Occipital lobe (tissue), 2 donors: ENCODE measurements around the gene HAPLN3. TPM values are rescaled to one million over a fixed set of nuclear protein-coding genes. Genes with fewer than 3 reads are reported as not detected.
"Not testable (repeated sequence)": the region's sequence is repeated elsewhere in the genome, so short reads cannot be mapped to it uniquely, and the experiment has no call there.

Experiments used
- DNase-seq: peaks from one replicate; lab custom pipeline; 2025; lab: John Stamatoyannopoulos, UW
- total RNA-seq: library from RNA; depleted of rRNA; stranded (reverse); fragments of >200 nt; gene quantifications from one replicate; pipeline ENCODE4 v1.2.3, GENCODE V29; 2014

HAPLN3 gene, protein sequence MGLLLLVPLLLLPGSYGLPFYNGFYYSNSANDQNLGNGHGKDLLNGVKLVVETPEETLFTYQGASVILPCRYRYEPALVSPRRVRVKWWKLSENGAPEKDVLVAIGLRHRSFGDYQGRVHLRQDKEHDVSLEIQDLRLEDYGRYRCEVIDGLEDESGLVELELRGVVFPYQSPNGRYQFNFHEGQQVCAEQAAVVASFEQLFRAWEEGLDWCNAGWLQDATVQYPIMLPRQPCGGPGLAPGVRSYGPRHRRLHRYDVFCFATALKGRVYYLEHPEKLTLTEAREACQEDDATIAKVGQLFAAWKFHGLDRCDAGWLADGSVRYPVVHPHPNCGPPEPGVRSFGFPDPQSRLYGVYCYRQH
- 8.7 TPM for total RNA-seq

DNA sequence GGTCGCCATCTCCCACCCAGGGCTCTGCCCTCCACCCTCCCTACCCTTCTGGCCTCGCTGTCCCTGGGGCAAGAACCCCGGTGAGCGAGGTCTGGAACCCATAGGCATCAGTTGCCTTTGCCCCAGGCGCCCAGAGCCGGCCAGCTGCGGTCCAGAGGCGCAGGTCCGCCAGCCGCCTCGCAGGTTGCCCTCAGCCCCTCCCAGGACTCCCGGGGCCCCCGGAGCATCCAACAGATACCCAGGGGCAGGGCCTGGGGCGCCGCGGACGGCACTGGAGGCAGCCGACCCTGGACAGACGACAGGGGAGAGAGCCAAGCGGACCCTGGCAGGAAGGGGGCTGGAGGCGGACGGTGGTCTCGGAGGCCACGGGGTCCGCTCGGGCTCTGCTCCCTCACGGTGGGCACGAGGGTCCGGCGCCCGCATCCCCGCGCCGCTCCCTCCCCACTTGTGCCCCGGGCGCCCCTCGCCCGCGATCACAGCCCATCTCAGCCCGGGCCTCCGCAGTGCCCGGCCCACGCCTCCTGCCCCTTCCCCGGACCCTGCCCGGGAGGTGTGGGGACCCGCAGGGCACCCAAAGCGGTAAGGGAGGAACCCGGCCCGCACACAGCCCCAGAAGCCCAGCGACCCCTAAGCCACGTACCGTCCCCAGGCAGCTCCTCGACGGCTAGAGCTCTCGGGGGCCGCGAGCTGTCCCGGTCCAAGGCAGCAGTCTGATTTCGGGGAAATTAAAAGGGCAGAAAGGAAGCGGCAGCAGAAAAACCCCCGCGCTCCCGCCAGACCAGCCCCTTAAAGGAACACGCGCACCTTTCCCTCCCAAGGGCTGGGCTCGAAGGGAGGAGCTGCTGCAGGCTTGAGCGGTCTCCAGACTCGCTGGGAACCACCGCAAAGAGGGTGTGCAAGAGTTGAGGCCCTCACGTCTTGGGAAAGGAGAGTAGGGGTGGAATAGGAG, at the start of gene HAPLN3:
HAPLN3 (minus strand) TSS at position 726 of the 949 bp plus-strand sequence. CDS start 8,246 bp downstream, outside the sequence.
- no peak for DNase-seq

DNA sequence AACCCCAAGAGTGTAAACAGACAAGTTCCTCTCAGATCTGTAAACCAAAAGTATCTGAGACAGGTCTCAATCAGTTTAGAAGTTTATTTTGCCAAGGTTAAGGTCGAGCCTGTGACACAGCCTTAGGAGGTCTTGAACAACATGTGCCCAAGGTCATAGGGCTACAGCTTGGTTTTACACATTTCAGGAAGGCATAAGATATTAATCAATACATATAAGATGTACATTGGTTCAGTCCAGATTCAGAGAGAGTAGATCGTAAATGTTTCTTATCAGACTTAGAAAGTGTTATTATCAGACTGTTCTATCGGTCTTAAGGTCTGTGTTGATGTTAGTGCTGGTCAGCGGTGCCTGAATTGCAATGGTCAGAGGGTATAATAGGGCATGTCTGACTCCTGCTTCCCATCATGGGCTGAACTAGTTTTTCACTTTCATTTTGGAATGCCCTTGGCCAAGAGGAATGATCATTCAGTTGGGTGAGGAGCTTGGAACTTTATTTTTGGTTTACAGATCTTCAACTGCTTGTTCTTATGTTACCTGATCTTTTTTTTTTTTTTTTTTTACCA, 44.8 kb upstream of the HAPLN3 start:
- DNase-seq, result no peak

DNA sequence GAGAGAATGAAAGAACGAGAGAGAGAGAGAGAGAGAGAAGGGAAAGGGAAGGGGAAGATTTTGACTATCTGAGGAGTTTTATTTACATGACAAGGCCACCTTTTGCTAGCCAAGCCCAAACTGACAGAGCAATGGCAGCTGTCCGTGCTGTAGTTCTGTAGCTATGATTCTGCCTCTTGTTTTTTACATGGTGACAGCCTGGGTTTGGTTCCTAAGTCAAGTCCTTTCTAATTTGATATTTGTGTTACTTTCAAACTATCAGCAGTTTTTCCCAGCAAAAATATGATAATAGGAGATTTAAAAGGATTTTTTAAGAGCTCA, 44.1 kb upstream of the HAPLN3 start:
- DNase-seq, result no peak

DNA sequence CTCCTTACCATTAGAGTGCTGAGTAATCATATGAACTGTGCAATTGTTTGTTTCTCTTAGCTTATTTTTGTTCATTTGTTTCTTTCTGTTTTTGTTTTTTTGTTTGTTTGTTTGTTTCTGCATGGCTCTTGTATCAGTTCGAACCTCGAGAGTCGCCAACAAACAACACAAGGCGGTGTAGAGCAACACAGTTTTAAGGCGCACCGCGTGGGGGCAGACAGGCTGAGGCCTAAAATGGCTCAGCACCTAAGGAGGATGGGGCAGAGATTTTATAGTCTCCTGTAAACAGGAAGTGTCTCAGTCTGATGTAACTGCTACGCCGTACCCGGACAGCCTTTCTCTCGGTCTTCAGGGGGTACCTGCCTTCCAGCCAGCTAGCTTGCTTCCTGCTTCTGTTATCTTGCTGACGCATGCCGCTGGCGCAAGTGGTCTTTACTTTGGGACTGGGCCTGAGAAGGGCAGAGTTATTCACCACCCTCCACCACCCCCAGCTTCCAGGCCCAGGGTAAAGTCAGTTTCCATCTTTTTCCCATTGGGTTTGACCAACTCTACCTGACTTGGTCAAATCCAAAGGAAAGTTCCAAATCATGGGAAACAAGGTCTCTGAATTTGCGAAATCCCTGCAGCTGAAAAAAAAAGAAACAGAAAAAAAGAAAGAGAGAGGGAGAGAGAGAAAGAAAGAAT, 43.6 kb upstream of the HAPLN3 start:
- DNase-seq, result no peak

DNA sequence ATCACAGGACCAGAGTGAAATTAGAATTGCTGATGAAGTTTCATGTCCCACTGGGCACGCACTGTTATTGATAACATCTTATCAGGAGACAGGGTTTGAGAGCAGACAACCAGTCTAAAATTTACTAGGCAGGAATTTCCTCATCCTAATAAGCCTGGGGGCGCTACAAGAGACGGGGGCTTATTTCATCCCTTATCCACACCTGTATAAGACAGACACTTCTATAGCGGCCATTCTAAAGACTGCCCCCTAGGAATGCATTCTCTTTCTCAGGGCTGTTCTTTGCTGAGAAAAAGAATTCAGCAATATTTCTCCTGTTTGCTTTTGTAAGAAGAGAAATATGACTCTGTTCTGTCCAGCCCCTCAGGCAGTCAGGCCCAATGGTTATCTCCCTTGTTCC, 39.1 kb upstream of the HAPLN3 start:
- not testable (repeated sequence) for DNase-seq

DNA sequence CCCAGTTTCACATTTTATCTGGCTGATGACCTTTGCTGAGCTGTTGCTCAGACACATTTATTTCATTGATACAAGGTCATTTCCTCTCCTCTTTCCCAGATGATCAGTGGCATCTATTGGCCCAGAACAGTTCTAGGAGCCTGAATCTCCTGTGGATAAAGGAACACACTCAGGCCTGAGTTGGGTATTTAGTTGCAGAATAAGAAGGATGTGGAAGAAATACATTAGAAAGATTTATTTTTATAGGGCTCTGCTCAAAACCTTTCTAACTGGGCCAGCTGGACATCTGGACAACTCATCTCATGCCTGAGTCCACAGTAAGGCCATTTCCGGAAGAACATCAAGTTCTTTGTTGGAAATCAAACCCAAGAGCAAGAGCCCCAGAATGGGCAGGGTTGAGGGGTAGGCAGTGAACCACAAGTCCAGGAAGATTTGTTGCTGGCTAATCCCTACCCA, 37.6 kb upstream of the HAPLN3 start:
- no peak for DNase-seq

DNA sequence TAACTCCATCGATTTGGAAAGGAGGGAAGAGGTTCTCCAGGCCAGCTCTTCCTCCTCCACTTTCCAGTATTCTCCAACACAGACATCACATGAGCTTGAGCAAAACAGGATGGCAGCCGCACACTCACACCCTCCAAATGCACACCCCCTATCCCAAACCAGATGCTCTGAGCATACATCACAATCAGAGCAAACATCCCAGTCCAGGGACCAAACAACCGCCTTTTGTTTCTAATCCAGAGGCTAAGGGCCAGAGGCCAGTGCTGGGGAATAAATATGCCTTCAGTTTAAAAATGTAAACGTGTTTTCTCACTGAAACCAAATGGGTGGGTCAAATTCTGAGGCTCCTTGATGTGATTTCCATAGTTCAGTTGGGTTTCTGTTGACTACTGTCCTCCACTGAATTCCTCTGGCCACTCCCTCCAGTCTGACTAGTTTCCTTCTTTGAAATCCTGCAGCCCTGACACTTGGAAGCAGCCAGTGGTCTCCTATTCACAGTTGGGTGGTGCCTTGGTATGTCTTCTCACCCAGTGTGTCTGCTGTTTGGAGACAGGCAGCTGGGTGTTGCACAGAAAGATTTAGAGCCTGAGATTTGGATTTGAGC, 37.0 kb upstream of the HAPLN3 start:
- DNase-seq, result peak; percentile 63

DNA sequence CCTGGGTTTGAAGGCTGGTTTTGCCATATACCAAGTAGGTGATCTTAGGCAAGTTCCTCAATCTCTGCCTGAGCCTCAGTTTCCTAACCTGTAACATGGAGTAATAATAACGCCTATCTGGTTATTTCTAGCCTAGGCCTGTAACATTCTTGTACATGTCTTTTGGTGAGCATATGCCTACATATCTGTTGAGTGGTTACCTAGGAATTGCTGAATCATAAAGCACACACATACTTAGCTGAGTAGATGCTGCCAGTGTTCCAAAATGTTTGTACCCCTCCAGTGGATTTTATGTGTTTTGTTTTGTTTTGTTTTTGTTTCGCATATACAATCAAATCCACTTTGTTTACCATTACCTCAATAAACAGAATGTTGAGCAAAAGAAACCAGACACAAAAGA, 35.2 kb upstream of the HAPLN3 start:
- no peak for DNase-seq

DNA sequence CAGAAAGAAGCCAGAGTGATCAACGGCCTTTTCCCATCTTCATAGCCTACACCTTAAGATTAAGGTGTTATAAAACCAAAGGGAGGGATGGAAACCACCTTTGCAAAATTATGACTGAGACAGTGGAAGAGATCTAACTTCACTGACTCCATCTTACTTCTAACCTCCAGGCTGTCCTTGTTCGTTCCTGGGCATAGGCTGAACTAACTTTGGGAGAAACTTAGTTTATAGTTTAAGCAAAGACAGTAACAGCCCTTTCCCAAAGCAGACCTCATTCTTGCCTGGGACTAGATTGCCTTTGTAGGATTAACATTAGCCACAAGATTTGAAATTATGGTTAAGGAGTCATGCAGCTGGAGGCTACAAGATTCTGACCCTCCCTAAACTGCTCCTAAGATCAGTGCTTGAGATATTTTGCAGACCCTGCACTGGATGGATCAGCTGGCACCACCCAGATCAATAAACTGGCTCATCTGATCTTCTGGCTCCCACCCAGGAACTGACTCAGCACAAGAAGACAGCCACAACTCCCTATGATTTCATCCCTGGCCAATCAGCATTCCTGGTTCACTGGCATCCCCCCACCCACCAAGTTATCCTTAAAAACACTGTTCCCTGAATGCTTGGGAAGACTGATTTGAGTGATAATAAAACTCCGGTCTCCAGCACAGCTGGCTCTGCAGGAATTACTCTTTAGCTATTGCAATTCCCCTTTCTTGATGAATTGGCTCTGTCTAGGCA, 34.2 kb upstream of the HAPLN3 start:
- DNase-seq, result not testable (repeated sequence)

DNA sequence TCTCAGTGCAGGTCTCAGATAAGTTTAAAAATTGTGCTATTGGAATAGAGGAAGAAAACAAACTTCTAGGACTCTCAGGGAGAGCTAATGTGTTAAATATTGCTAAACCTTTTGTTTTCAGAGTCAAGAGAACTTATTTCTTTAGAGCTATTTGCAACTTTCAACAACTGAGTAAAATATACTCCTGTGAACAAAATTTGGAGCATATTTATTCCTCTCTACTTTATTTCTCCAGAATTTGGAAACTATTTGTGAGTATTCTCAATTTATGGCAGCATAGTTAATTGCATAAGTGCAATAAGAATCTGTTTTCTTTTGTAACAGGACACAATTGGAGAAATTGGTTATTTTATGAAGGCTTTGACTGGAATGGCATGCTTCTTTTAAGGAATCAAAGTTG, 32.8 kb upstream of the HAPLN3 start:
- not testable (repeated sequence) for DNase-seq

DNA sequence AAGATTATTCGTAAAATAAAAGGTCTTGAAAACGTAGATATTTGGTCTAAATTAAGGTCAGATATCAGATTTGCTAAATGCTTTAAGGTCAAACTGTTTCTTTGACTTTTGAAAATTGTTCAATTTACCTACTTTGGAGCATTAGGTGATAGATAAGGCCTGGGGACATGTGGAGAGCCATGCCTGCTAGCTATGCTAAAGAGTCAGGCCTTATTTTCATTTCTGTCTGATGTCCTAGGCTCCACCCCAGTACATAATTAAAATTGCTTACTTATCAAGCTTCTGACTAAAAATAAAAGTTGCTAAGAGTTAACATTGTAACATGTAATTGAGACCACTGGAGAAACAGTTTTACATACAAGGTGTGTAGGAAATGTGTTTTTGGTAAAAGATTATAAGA, 30.3 kb upstream of the HAPLN3 start:
- DNase-seq, result not testable (repeated sequence)

DNA sequence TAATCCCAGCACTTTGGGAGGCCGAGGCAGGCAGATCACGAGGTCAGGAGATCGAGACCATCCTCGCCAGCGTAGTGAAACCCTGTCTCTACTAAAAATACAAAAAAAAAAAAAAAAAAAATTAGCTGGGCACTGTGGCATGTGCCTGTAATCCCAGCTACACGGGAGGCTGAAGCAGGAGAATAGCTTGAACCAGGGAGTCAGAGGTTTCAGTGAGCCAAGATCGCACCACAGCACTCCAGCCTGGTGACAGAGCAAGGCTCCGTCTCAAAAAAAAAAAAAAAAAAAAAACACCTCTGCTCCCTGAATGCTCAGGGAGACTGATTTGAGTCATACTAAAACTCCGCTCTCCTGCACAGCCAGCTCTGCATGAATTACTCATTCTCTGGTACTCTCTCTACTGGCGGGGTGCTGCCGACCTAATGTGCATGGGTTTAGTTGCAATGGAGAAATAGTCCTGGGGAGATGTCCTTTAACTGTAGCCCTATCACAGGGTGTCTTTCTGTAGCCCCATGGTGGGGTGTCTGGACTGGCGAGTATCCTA, 25.6 kb upstream of the HAPLN3 start:
- DNase-seq, result not testable (repeated sequence)

DNA sequence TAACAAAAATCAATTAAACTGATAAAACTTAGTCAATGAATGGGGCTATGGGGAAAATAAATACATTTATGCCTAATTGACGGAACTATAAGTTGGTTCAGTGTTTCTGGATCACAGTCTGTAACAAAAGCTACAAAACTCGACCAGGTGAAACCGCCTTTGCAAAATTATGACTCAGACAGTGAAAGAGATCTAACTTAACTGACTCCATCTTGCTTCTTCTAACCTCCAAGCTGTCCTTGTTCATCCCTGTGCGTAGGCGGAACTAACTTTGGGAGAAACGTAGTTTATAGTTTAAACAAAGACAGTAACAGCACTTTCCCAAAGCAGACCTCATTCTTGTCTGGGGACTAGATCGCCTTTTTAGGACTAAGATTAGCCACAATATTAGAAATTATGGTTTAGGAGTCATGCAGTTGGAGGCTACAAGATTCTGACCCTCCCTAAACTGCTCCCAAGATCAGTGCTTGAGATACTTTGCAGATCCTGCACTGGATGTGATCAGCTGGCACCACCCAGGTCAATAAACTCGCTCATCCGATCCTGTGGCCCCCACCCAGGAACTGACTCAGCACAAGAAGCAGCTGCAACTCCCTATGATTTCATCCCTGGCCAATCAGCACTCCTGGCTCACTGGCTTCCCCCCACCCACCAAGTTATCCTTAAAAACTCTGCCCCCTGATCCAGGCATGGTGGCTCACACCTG, 25.0 kb upstream of the HAPLN3 start:
- DNase-seq, result no peak

DNA sequence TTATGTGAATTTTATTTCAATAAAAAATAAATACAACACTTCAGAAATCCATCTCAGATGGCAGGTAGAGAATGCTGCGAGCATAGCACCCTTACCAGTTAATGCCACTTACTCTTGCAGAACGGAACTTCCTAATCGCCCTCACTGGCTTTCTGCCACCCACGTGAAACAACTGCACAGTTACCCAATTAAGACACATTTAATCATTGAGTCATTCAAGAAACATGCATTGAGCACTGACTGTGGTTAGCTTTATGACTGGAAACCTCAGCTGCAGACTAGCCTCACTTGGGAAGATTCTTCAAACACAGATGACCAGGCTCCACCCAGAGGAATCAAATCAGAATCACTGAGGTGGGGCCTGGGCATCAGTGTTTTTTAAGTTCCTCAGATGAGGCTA, 23.4 kb upstream of the HAPLN3 start:
- no peak for DNase-seq

DNA sequence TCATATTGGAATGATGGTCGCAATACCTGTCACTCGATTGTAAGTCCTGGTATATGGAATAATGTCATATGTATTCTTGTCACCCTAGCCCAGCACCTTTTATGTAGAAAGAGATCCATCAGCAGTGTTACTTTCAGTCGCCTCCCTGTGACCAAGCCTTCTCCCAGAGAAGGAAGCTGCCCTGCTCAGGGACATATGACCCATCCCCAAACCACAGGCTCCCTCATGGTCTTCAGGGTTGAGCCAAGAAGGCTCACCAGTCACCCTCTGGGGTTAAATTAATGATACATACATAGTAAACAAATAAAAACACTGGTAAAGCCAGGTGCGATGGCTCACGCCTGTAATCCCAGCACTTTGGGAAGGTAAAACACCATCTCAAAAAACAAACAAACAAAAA, 22.4 kb upstream of the HAPLN3 start:
- no peak for DNase-seq

DNA sequence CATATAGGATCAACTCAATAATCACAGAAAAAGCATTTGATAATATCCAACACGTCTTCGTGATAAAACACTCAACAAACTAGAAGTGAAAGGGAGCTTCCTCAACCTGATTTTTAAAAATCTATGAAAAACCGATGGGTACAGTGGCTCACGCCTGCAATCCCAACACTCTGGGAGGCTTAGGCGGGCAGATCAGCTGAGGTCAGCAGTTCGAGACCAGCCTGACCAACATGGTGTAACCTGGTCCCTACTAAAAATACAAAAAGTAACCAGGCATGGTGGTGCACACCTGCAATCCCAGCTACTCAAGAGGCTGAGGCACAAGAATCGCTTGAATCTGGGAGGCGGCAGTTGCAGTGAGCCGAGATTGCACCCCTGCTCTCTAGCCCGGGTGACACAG, 20.0 kb upstream of the HAPLN3 start:
- no peak for DNase-seq

DNA sequence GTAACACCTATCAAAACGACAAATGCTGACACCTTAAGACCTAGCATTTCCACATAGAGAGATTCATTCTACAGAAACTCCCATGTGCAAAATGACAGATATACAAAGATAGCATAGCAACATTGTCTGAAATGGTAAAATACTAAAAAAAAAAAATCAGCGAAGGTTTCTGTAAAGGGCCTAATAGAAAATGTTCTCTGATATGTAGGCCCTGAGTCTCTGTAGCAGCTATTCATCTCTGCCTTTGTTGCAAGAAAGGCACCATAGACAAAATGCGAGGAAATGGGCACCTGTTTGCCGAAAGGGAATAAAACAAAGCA, 18.5 kb upstream of the HAPLN3 start:
- no peak for DNase-seq

DNA sequence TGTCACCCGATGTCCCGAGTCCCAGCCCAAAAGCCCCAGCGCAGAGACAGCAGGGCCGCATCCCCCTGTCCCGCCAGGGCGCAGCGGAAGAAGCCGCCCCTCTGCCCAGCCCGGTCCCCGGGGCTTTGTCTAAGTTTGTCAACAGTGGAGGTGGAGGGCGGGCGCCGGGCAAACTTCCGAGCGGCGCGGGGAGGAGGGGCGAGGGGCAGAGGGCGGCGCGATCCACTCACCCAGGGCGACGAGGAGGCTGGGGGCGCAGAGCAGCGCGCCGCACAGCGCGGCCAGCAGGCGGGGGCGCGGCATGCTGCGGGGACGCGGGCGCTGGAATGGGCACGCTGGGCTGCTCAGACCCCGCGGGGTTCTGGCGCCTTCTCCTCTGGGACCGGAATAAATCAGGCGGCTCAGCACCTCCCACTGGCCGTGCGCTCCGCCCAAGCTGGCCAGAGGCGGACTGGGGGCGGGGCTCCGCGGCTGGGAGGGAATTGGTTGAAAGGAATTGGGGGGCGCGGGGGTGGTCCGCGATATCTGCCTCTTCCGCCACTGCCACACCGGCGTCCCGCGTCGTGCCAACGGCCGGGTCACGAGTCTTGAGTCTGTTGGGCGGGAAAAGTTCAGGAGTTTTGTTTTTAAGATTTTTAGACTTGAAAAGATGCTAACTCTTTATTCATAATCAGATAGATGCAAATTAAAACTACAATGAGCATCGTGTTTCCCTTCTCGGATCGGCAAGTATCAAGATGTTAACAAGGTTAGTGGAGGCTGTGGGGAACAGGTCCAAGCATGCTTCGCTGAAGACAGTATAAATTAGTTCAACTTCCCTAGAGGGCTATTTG, 17.9 kb upstream of the HAPLN3 start, which contains the start of gene MFGE8:
MFGE8 (minus strand) TSS at position 363 of the 833 bp plus-strand sequence; CDS start at position 303, 60 bp downstream.
- DNase-seq, result peak; percentile 25

DNA sequence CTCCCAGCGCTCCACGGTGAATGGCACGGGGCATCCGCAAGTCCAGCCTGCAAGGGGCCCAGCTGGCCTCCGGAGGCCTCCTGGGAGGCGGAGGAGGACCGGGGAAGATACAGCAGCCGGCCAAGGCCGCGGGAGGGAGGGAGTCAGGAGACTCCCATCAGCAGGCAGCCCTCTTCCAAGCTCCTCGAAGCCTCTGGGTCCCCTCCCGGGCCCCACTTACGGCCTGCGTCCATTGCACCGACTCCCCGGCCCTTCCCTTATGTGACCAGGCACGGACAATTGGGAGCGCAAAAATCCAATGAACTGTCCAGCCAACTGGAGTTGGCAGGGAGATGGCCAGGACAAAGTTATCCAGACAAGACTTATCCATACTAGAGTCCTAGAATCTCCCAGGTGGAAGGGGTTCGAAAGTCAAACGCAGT, 17.2 kb upstream of the HAPLN3 start:
- DNase-seq, result no peak
